Adipose tissue (tissue), 3 donors: ENCODE measurements around the gene SALL2. TPM values are rescaled to one million over a fixed set of nuclear protein-coding genes. Genes with fewer than 3 reads are reported as not detected.

ENCODE experiments used
- H3K27ac ChIP-seq: one replicate; pipeline ENCODE4 v1.5.1; 2013; ENCODE audit warnings: low read depth, low read length
- WGBS, 3 donors: extraction: QIAGEN DNeasy Blood & Tissue Kit; methylation state at CpG; one replicate each; pipeline ENCODE4 v1.1.7; 2013; 5-methylcytosine and 5-hydroxymethylcytosine counted together
- polyA plus RNA-seq, 3 donors: library from polyadenylated mRNA; stranded (reverse); fragments of 200-250 nt; gene quantifications; one replicate each; pipeline ENCODE4 v1.2.3, GENCODE V29; 2013
- donor health status: healthy with polysubstance abuse.
- donor health status: Bipolar disorder and iron deficiency.
- donor health status: healthy.

SALL2 gene
- polyA plus RNA-seq, 3 donors: 1.1 to 6.6 (median 2.0) TPM

GRCh38 chr14:21529515-21529914 lies 3.4 kb upstream of the SALL2 start:
- H3K27ac ChIP-seq: no peak overlapping the region
- WGBS, 3 donors: 93 to 100% (median 98%) methylated on average over 1 of the region's 1 CpG

GRCh38 chr14:21528381-21529348 lies 2.5 kb upstream of the SALL2 start:
- no peak overlapping the region for H3K27ac ChIP-seq
- WGBS, 3 donors: 69 to 74% (median 70%) methylated on average over 4 of the region's 4 CpGs

- 30 to 57% (median 41%) methylated on average over 1 of the region's 1 CpG for WGBS, 3 donors
Observed at GRCh38 chr14:21527318-21527679, 1.2 kb upstream of the SALL2 start.

GRCh38 chr14:21526672-21527317 lies 649 bp upstream of the SALL2 start:
- no peak overlapping the region for H3K27ac ChIP-seq
- WGBS, 3 donors: 16 to 19% (median 17%) methylated on average over 13 of the region's 13 CpGs

More at GRCh38 chr14:21527318-21527679, 1.2 kb upstream of the SALL2 start:
- H3K27ac ChIP-seq: no peak overlapping the region

- H3K27ac ChIP-seq: no peak overlapping the region
- WGBS, 3 donors: 42 to 57% (median 55%) methylated on average over 10 to 12 of the region's 12 CpGs
Observed at GRCh38 chr14:21525571-21525961, 580 bp downstream of the SALL2 start.

- WGBS, 3 donors: 87 to 90% (median 88%) methylated on average over 18 of the region's 18 CpGs
- H3K27ac ChIP-seq: no peak overlapping the region
Observed at GRCh38 chr14:21524575-21525490, 1.3 kb downstream of the SALL2 start.

GRCh38 chr14:21523203-21523602 lies 2.9 kb downstream of the SALL2 start:
- WGBS, 3 donors: 77 to 96% (median 89%) methylated on average over 6 to 7 of the region's 7 CpGs
- H3K27ac ChIP-seq: no peak overlapping the region

GRCh38 chr14:21521501-21521900 lies 4.6 kb downstream of the SALL2 start:
- 42 to 80% (median 66%) methylated on average over 2 of the region's 2 CpGs for WGBS, 3 donors

GRCh38 chr14:21520767-21521166 lies 5.4 kb downstream of the SALL2 start:
- WGBS, 3 donors: 36 to 91% (median 81%) methylated on average over 1 of the region's 1 CpG
- H3K27ac ChIP-seq: no peak overlapping the region

More at GRCh38 chr14:21521501-21521900, 4.6 kb downstream of the SALL2 start:
- no peak overlapping the region for H3K27ac ChIP-seq

GRCh38 chr14:21518725-21519124 lies 7.4 kb downstream of the SALL2 start:
- no peak overlapping the region for H3K27ac ChIP-seq
- WGBS, 3 donors: 63 to 93% (median 72%) methylated on average over 2 of the region's 2 CpGs

- H3K27ac ChIP-seq: no peak overlapping the region
- WGBS, 3 donors: 86 to 90% (median 88%) methylated on average over 1 of the region's 1 CpG
Observed at GRCh38 chr14:21514341-21514740, 11.8 kb downstream of the SALL2 start.

GRCh38 chr14:21510735-21511657 lies 15.2 kb downstream of the SALL2 start, which contains the start of gene METTL3:
Gene METTL3, minus strand, starts transcription at chr14:21511340. Its CDS starts 117 bp downstream, at chr14:21511223.
- H3K27ac ChIP-seq: peak within 1 kb of the TSS; percentile 3

GRCh38 chr14:21509432-21510143 lies 16.6 kb downstream of the SALL2 start:
- WGBS, 3 donors: 80 to 83% (median 82%) methylated on average over 6 of the region's 6 CpGs
- no peak overlapping the region for H3K27ac ChIP-seq

More at GRCh38 chr14:21510735-21511657, 15.2 kb downstream of the SALL2 start, which contains the start of gene METTL3:
- WGBS, 3 donors: 0 to 1% (median 1%) methylated on average over 53 of the region's 53 CpGs

GRCh38 chr14:21506557-21506956 lies 19.6 kb downstream of the SALL2 start:
- 84 to 98% (median 97%) methylated on average over 2 of the region's 2 CpGs for WGBS, 3 donors
- H3K27ac ChIP-seq: no peak overlapping the region

- no peak overlapping the region for H3K27ac ChIP-seq
Observed at GRCh38 chr14:21505012-21505553, 21.1 kb downstream of the SALL2 start.

GRCh38 chr14:21503376-21503775 lies 22.8 kb downstream of the SALL2 start:
- H3K27ac ChIP-seq: no peak overlapping the region
- whole genome bisulfite sequencing, 3 donors: 87 to 97% (median 93%) methylated on average over 4 of the region's 4 CpGs
